Cerebellar cortex (tissue), 1 donor: Measurements from ENCODE around the gene ERN1.
"Not testable (repeated sequence)": the region's sequence is repeated elsewhere in the genome, so short reads cannot be mapped to it uniquely, and the experiment has no call there.

Experiments used
- DNase-seq: peaks from one replicate; pipeline ENCODE4 v3.0.0-alpha.2; 2015; ENCODE audit warnings: low spot score

The ERN1 gene

DNA sequence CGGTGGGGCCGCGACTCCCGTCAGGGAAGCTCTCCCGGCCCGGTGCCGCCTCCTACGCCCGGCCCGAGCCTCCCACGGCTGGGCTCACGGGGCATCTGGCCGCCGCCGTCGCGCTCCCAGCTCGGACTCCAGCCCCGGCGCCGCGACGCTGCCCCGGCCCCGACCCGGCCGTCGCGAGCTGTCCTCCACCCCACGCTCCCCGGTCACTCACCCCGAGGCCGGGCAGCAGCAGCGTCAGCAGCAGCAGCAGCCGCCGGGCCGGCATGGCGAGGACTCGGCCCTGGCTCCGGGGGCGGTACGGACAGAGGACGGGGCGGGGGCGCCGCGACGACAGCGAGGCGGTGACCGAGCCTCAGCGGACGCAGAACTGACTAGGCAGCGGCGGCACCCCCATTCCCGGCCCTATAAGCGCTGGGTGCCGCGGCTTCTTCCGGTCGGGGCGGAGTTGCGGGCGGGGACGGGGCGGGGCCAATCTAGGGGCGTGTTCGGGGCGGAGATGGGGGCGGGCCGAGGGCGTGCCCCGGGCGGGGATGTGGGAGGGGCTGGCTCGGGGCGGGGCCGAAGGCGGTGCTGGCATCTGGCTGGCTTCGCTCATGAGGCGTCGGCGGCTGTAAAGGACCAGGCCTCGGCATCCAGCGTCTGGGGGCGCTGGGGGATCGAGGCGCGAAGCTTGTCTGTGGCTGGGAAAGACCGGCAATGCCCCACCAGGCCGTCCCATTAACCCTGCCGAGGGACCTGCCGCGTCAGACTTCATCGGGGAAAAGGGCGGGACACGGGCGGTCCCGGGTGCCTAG, at the start of gene ERN1:
Gene ERN1 (minus strand): TSS at position 380 of the 794 bp plus-strand sequence. CDS start 115 bp downstream, at position 265.
- peak; percentile 88 for DNase-seq

DNA sequence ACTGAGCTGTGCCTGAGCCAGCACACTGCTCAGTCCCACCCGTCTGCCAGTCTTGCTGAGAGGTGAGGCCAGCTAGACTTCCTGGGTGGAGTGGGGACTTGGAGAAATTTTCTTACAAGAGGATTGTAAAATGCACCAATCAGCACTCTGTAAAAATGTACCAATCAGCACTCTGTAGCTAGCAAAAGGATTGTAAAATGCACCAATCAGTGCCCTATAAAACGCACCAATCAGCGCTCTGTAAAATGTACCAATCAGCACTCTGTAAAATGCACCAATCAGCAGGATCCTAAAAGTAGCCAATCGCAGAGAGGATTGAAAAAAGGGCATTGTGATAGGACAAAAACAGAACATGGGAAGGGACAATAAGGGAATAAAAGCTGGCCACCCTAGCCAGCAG, 49.1 kb upstream of the ERN1 start:
- DNase-seq, result not testable (repeated sequence)

DNA sequence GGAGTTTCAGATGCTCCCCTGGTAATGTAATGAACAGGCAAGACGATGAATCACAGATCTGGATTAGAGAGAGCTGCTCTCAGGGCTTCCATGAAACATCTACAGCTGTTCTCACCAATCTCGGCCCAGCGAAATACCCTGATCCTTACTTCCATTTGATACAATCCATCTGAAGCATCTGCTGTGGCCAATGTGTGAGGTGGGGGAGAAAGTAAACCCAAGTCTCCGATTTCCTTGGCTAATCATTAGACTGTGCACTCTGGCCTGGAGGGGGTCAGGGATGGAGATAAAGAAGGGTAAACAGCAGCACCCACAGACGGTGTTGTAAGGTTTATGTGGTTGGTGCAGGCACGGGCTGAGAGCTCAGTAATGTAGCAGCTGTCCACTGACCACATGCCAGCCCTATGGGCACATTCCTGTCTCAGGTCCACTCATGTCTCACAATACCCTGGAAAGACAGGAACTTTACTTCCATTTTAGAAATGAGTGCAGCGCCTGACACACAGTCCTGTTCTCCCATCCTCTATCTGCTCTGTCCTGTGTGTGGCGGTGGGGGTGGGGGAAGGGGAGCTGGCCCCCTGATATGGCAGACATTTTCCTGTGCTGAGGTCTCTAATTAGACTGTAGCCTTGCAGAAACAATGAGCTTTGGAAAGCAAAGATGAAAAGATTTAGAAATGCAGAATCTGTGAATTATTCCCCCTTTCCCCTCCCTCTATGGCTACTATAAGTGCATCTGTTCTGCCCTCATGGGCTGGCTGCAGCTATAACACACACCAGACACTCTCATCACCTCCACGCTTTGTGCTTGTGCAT, 48.3 kb upstream of the ERN1 start:
- no peak for DNase-seq

DNA sequence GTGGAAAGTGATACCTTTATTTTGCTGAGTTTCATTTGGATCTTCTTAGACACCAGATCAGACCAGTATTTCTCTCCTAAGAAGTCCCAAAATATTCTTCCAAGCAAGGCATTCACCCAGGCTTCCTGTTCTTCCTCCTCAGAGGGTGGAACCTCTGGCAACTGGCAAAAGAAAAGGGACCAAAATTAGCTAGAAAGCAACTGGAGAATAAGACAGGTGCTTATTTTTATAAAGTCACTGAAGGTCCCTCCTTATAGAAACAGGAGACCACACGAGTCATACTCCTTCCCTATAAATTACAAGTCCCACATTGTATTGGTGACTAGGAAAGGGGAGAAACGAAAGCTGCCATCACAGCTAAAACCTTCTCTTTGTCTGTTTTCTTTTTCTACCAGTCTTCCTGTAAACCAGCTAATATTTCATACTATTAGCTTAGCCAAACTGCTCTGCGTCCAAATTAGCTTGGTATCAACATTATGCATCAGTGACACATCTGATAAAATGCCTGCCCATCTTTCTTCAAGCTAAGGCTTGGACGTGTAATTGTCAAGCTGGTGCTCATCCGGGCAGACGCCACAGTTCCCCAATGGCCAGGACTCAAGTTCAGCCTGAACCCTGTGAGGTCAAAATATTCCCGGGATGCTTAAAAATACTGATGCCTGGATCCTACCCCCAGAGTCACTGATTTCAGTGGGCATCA, 47.5 kb upstream of the ERN1 start:
- no peak for DNase-seq

DNA sequence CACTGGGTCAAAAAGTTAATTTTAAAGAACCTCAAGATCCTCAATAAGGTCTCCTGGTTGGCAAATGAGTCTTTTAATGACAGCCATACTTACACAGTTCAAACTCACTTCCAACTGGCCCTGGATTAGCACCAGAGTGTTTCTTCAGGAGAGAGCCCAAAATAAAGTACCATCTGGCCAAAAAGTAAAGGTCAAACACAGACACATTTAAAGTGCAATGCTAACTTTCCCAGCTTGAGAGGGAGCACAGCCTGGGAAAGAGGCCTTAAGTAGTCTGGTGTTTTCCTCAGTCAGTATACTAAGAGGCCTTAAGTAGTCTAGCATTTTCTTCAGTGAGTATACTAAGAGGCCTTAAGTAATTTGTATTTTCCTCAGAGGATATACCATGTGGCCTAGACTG, 46.6 kb upstream of the ERN1 start:
- no peak for DNase-seq

DNA sequence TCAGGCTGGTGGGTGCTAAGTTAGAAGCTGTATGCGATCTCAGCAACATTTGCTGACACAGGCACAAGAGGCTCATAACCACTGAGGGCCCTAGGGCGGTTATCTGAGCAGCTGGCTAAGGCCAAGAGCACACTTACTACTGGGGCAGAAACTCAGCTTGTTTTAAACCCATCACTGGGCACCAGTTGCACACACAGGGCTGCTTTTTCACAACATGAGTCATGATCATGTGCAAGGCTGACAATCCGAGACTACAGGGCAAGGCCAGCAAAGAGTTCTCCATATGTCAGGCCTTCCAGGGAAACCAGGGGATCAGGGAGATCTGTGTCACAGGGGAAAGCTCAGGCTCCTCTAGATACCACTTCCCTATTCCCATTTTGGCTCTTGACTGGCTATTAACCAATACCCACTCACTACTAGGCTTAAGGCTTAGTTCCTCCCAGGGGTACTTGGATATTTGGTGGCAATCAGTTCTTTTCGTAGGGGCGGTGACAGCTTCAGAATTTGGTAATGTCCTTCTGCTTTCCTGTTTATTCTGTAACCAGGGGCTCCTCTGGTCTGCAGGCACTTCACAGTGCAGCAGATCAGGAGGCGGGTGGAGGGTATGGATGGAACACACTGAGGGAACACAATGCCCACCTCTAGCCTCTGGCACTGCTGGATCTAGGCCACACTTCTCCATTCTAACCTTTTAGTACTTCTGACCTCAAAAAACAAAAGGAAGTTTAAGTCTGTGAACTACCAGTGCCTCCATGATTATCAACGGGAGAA, 44.9 kb upstream of the ERN1 start:
- no peak for DNase-seq

DNA sequence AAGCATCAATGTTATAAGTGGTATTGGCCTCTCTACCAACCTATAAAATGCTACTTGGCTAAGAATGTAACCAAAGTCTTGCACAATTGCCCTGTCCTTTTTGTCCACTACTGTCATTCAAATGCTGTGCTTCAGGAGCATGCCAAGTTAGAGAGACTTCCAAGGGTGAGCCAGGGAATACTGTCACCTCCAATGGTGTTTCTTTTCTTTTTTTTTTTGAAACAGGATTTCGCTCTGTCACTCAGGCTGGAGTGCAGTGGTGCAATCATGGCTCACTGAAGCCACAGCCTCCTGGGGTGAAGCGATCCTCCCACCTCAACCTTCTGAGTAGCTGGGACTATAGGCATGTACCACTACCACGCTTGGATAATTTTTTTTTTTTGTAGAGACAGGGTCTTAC, 43.7 kb upstream of the ERN1 start:
- no peak for DNase-seq

DNA sequence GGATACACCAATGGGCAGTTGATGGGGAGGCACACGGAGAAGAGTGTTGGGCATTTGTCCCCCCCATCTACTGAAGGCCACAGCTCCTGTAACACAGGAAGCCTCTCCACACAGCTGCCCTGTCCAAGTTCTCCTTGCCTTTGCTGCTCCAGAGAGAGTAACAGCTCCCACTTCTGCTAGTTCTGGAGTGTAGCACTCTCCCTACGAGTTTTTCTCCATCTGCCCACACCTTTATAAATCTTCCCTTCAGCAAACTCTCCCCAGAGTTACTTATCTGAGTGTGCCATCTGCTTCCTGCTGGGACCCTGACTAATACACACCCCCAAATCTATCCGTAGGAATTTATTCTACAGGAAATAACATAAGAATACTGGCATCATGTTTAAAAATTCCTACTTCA, 42.6 kb upstream of the ERN1 start:
- DNase-seq, result no peak

DNA sequence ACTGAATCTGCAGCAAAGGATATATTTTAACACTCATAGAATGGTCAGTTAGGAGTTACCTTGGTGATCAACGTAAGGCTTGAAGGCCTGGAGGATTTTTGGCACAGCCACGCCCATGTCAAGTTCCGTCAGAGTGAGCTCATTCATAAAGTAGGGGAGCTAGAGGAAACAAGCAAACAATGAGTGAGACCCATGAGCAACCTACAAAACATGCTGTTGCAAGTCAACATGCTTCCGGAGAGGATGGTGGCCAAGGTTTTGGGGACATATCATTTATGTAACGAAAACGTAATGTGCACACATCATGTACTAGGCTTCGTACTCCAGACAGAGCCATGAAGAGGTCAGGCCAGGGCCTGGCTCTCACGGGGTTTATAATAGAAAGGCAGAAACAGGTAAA, 41.1 kb upstream of the ERN1 start:
- no peak for DNase-seq

DNA sequence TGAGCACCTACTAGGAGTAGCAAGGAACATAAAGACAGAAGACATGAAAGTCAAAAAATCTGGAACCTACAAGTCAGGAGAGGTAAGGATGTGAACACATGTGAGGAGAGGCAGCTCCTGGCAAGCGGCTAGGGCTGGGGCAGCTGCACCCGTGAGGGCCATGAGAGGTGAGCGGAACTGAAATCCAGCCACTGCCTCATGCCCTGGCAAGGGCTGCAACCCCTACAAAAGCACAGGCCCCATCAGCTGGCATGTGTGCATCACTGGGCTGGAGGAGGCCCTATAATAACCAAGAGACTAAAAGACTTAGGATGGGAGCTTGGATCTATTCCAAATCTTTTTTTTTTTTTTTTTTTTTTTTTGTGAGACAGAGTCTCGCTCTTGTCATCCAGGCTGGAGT, 40.3 kb upstream of the ERN1 start:
- no peak for DNase-seq

DNA sequence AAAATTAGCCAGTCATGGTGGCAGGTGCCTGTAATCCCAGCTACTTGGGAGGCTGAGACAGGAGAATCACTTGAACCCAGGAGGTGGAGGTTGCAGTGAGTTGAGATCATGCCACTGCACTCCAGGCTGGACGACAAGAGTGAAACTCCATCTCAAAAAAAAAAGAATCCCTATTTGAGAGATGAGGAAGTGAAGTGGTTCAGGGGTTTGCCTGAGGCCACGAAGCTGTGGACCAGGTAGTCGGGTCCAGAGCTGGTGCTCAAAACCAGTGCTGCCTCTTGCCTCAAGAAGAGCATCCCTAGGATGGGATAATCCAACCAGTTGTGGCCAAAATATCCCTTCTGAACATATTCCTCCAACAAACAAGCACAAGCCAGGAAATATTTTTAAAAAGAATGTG, 37.7 kb upstream of the ERN1 start:
- DNase-seq, result not testable (repeated sequence)

DNA sequence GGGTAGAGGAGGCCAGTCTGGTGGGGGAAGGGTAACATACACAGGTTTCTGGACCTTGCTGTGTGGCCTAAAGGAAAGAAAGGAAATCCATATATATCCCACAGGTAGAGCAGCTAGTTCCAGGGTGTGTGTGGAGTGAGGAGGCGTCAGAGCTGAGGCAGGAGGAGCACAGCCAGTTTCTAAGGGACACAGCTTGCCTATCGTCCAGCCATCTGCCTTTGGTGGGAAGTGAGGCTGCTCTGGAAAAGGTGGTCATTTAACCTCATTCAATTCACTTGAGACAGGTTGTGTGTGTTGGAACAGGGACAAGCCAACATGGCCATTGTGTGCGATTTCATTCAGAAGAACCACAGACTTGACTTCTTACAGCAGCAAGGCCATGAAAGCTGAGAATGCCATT, 36.9 kb upstream of the ERN1 start:
- DNase-seq, result peak; percentile 80

DNA sequence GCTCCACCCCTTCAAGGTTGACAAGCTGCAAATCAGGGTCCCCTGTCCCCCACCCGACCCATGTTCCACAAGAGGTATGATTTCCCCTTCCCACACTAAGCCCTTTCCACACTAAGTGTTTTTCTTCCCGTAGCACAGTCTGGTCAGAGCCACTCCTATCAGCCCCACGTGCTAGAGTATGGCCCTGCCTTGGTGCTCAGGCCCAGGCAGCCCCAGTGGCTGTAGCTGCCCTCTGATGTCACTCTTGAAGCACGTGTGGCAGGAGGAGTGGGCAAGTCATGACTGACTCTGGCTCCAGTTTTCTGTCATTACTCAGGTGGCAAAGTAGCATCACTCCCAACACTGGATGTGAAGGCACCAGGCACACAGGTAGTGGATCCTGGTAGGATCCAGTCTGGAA, 35.4 kb upstream of the ERN1 start:
- no peak for DNase-seq

DNA sequence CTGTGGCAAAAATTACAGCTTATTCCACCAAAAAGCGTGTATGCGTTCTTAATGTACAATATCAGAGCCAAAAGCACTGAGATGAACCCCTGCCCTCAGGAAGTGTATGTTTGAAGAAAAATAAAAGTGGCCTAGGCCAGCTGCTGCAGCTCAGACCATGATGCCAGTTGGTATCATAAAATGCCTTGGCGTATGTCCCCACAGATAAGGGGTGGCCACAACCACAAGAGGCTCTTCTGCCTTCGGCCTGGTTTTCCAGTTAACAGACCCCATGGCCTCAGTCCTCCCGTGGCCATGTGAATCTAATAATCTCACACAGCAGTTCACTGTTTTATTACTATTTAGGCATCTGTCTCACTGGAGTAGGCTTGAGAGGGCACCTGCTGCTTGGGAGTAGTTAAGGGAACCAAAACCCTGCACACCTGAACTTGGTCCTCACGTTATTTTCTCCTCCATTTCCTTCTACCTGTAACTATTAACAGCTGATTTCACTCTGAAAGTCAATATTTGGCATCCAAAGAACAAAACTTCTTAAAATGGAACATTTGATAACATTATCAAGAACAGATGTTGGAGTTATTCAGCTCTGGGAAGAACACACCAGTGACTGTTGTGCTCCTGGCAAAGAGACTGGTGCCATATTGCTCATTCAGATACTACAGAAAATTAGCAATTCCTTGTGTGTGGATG, 34.8 kb upstream of the ERN1 start:
- DNase-seq, result no peak

DNA sequence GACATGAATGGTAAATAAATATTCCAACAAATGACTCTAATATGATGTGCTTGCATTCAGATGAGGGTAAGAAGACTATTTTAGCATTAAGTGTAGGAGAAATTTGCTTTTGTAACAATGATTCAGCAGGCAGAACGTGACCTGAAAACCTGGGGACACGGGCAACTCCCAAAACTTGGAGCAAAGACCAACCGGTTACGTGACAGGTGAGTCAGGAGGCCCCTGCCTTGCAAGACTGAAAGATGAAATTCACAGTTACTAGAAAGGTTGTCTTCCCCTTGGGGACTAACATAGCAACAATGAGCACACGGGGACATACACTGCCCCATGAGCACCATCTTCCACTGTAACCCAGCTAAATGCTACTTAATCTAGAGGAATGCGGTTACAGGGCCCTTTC, 33.5 kb upstream of the ERN1 start:
- no peak for DNase-seq

DNA sequence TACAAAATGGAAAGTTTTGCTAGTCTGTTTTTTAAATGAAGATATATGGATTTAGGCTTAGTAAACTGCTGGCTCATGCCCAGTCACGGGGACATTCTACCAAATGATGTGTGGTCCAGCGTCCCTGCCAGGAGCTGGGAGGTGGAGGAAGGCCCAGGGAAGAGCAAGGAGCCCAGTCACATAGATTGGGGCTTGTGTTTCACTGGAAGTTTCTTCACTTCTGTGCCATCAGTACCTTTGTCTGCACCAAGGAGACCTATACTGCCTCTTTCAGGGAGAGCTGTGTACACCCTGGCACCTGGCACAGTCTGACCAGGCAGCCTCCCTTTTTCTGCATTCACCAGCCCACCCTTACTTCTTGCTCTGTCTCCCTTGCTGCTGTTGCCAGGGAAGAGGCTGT, 32.6 kb upstream of the ERN1 start:
- no peak for DNase-seq

DNA sequence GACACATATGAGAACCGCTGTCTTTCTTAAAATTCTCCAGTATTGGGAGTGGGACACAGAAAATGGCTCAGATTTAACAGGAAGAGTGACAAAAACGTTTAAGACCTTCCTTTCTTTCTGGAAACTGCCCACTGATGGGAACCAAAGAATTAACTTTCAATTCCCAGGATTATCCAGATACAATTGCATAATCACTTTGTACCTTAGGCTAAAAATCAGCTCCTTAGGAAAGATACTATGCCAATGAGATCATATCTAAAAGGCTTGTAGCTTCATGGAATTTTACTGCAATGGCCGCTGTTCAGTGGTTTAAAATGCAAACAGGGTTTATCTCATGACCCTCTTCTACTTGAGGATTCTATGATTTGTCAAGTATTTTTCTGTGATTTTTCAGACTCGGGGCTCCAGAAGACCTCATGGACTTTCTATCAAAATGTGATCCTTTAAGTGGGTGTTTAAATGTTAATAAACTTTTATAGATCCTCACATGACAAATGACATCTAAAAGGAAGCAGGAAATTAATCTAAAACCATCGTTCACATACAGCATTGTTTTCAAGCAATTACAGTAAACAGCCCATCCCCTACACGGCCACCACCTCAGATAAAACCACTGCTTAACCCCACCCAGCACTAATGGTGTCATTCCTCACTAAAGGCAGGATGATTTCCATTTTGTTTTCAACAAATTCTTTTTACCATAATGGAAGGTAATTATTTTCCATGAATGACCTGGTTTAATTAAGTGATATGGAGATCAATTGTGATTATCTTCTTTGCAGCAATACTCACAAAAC, 31.6 kb upstream of the ERN1 start:
- no peak for DNase-seq

DNA sequence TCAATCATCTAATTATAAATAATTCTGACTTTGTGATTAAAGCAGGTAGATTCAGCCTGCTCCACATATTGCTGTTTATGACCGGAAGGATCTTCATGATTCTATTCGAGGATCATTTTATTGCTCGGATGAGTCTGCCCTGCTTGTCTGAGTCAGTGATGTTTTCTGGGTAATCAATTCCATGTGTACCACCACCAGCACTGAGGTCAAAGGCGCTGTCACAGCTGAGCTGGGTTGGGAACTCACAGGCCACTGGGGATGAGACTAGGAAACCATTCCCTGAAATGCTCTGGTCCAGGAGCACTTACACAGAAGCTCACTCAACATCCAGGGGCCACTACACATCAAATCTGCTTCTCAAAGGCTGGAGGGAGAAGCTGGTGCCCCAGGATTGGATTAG, 30.4 kb upstream of the ERN1 start:
- no peak for DNase-seq

DNA sequence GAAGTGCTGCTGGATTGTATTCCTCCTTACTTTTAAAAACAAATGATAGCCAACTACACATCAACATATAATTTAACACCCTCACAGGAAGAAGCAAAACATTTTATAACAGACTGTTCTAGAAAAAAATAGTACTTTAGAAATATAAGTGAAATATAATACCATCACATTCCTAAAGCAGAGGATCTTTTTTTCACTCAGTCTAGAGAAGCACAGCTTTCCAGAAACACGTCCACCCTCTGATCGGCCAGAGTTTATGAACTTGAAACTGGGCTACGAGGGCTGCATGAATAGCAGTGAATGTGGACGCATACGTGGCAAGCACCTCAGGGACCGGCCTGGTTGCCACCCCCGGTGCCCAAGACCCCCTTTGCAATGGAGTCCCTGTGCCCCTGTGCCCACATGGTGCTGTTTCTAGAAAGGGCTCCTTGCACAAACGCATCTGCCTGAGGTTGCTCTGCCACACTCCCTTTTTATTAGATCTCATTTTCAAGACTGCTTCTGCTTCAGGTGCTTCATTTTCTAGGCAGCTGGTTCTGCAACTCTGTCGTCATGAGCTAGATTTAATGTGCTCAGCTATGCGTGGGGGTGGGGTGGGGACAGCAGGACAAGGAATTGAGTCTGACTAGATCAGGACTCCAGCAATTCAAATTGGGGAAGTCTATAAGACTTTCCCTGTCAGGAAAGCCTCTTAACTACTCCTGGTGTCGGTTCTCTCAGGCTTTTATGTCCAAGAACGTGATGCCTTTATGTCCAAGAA, 29.1 kb upstream of the ERN1 start:
- no peak for DNase-seq

DNA sequence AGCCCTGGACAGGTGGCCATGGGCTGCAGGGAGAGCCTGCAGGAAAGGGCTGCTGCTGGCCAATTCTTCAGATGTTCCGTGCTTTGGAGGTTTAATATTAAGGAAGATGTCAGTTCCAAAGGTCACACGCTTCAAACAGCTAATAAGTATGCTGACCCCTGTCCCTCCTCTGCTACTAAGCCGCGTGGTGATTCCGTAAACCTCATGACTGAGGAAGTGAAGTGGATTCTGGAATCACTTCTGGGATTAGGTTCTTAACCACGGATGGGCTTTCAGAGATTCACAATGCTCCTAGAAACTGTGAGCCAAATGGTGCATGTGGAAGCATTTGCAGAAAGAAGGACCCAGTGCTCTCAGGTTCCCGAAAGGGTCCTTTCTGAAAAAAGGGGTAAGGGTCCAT, 28.5 kb upstream of the ERN1 start:
- no peak for DNase-seq
